Measurements from ENCODE around the gene CXXC5. TPM values are rescaled to one million over a fixed set of nuclear protein-coding genes. Genes with fewer than 3 reads are reported as not detected.
A peak's percentile ranks its signal among the peaks of the same experiment; 100 is the strongest.

Gene CXXC5
- total and polyA plus RNA-seq, 9 of the 15 experiments (the other 6 are each of a cell fraction or from before 2014, with no cell fraction given): 1.9 to 123 (median 45.8) TPM

- TF ChIP-seq ZNF584 (CRISPR knock-in tag; IDR thresholded peaks at IDR 0.05; ENCODE audit: low read depth) (peak; percentile 10; the same call in 1 of the 2 replicates), ZNF780A (CRISPR knock-in tag; IDR thresholded peaks at IDR 0.05) (no peak), BCOR (IDR thresholded peaks at IDR 0.05) (peak; percentile 89), NELFE (IDR thresholded peaks at IDR 0.05; ENCODE audit: insufficient read depth, insufficient read length) (no peak), ZNF57 (CRISPR knock-in tag; IDR thresholded peaks at IDR 0.05) (no peak), FOXP1 (CRISPR knock-in tag; IDR thresholded peaks at IDR 0.05) (no peak), ARID1B (IDR thresholded peaks at IDR 0.05) (peak; percentile 37), MAFG (tag; conservative IDR thresholded peaks at IDR 0.05) (peak; percentile 66), ZNF592 (IDR thresholded peaks at IDR 0.05) (peak; percentile 70), UBTF (IDR thresholded peaks at IDR 0.05; ENCODE audit: borderline replicate concordance in 1 of 2, low read depth in 2 of 2, low read length in 2 of 2) (0 out of 4 replicates have a peak, but pooled peaks of 1 of the 2 experiments have one; percentile 38), HMGXB4 (CRISPR knock-in tag; IDR thresholded peaks at IDR 0.05) (peak; percentile 8; the same call in 1 of the 2 replicates), L3MBTL2 (IDR thresholded peaks at IDR 0.05) (peak; percentile 69), ZNF197 (CRISPR knock-in tag; IDR thresholded peaks at IDR 0.05; ENCODE audit: low read depth) (0 out of 2 replicates have a peak, but pooled peaks have one; percentile 18), ZNF282 (CRISPR knock-in tag; IDR thresholded peaks at IDR 0.05) (no peak), KDM5B (IDR thresholded peaks at IDR 0.05; ENCODE audit: insufficient replicate concordance, low read depth, low read length) (peak; percentile 8), RFX1 (IDR thresholded peaks at IDR 0.05) (no peak), RNF2 (IDR thresholded peaks at IDR 0.05) (0 out of 2 replicates have a peak, but pooled peaks have one; percentile 2), CEBPG (CRISPR knock-in tag; IDR thresholded peaks at IDR 0.05) (peak; percentile 87), CEBPG (tag; conservative IDR thresholded peaks at IDR 0.05 in 1 of 2, IDR thresholded peaks at IDR 0.05 in 1 of 2) (peak; percentile 88)
These were observed 48.2 kb downstream of the CXXC5 start (continued) for GRCh38 chr5:139696167-139696893.

All from K562 (cell line).